Fibroblast of villous mesenchyme (primary cell): ENCODE measurements around the gene YWHAH. TPM values are rescaled to one million over a fixed set of nuclear protein-coding genes. Genes with fewer than 3 reads are reported as not detected.

Source experiments
- DNase-seq: peaks from one replicate; pipeline ENCODE4 v3.0.0-alpha.2; 2010; ENCODE audit warnings: low read depth
- H3K4me3 ChIP-seq: 2 replicates; pipeline ENCODE4 v1.5.1; 2011; ENCODE audit warnings: low read depth, mild to moderate bottlenecking, low read length
- CTCF ChIP-seq: IDR thresholded peaks from 2 replicates; pipeline ENCODE4 v1.5.1; 2012; ENCODE audit warnings: low read depth, mild to moderate bottlenecking, low read length; ENCODE audit not compliant: insufficient read depth
- total RNA-seq: library from RNA; depleted of rRNA; stranded (reverse); fragments of >200 nt; gene quantifications from 2 replicates; pipeline ENCODE4 v1.2.3, GENCODE V29; 2012

The YWHAH gene
- total RNA-seq, 1 donor, result 131 TPM

GRCh38 chr22:31921106-31921505 lies 23.2 kb upstream of the YWHAH start:
- DNase-seq, result no peak
- no peak overlapping the region for H3K4me3 ChIP-seq
- TF ChIP-seq CTCF, result no peak

- H3K4me3 ChIP-seq, result no peak overlapping the region
- DNase-seq, result no peak
- TF ChIP-seq CTCF, result no peak
Measured at GRCh38 chr22:31922534-31922933, 21.8 kb upstream of the YWHAH start.

- no peak for TF ChIP-seq CTCF
- H3K4me3 ChIP-seq, result no peak overlapping the region
- no peak for DNase-seq
Measured at GRCh38 chr22:31923136-31923535, 21.2 kb upstream of the YWHAH start.

GRCh38 chr22:31923747-31924146 lies 20.6 kb upstream of the YWHAH start:
- DNase-seq, result no peak
- no peak for TF ChIP-seq CTCF
- no peak overlapping the region for H3K4me3 ChIP-seq

GRCh38 chr22:31925056-31925455 lies 19.3 kb upstream of the YWHAH start:
- no peak for DNase-seq
- no peak overlapping the region for H3K4me3 ChIP-seq
- no peak for TF ChIP-seq CTCF

- DNase-seq, result no peak
- no peak for TF ChIP-seq CTCF
- H3K4me3 ChIP-seq, result no peak overlapping the region
Measured at GRCh38 chr22:31926024-31926423, 18.3 kb upstream of the YWHAH start.

- TF ChIP-seq CTCF, result no peak
- DNase-seq, result no peak
- H3K4me3 ChIP-seq, result no peak overlapping the region
Measured at GRCh38 chr22:31926969-31927368, 17.4 kb upstream of the YWHAH start.
